GM21528 (cell line): Measurements from ENCODE around the gene SLC25A48.
"Not testable (repeated sequence)": the region's sequence is repeated elsewhere in the genome, so short reads cannot be mapped to it uniquely, and the experiment has no call there.

Source experiments
- ATAC-seq: cut with Tn5 transposase; IDR thresholded peaks from one replicate; pipeline ENCODE4 v1.9.1; 2021; ENCODE audit warnings: mild to moderate bottlenecking, moderate library complexity; ENCODE audit not compliant: unreplicated experiment, low FRiP score

Gene SLC25A48

DNA sequence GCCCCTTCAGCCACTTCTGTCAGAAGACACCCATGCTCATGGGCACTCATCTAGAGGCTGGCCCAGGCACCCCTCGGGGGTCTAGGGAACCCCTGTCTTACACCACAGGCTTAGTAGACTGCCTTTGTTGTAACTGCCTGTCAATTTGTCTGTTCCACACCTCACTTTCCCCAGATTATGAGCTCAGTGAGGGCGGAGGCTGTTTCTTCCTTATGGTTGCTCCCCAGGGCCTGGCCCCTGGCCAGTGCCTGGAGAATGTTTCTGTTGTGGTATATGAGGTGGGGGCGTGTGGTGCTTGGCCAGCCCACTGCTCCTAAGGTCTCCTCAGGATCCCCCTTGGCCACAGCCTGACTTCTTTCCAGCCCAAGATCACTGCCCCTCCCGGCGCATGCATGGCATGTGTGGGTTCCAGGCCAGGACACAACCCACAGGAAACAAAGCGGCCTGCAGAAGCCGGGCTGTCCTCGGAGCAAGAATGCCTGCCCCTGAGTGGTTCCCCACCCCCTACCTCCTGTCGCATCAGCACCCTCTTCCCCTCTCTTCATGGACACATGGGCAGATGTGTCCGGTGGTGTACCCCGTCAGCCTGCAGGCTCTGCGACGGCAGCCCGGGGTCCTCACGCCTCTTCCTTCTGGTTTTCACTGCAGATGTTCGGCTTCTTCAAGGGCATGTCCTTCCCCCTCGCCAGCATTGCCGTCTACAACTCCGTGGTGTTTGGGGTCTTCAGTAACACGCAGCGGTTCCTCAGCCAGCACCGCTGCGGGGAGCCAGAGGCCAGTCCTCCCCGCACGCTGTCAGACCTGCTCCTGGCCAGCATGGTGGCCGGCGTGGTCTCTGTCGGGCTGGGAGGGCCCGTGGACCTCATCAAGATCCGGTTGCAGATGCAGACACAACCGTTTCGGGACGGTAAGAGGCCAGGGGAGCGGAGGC is 17.7 kb downstream of the SLC25A48 start:
- ATAC-seq = no peak

DNA sequence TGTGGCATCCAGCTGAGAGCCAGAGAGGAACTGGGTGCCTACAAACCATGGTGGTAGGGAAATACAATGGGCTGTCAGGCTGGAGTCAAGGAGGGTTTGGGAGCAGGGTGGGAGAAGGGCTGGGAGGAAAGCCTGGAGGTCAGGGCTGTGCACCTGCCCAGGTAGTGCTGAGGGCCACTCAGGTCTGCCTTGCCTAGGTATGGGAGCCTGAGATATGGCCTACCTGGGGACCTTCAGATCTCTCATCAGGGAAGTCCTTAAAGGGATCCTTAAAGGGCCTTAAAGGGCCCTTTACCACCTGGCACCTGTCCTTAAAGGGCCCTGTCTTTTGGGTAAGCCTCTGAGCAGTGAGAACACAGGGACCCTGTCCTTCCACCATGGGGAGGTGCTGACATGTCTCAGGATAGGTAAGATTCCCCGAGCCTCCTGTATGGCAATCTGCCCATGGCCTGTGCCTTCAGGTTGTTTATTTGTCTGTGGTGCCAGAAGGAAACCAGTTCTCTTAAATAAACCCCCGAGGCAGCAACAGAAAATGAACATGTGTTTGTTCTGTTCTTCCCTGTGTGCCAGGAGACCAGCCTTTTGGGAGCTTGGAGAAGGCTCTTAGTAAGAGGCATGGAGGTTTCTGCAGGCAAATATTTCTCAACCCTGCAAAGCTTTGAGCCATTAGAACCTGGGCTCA is 23.3 kb downstream of the SLC25A48 start:
- ATAC-seq = no peak

GRCh38 chr5:135859186-135859585 is 24.7 kb downstream of the SLC25A48 start:
- ATAC-seq = not testable (repeated sequence)

- ATAC-seq = no peak
Observed at GRCh38 chr5:135859641-135860040, 25.2 kb downstream of the SLC25A48 start.

DNA sequence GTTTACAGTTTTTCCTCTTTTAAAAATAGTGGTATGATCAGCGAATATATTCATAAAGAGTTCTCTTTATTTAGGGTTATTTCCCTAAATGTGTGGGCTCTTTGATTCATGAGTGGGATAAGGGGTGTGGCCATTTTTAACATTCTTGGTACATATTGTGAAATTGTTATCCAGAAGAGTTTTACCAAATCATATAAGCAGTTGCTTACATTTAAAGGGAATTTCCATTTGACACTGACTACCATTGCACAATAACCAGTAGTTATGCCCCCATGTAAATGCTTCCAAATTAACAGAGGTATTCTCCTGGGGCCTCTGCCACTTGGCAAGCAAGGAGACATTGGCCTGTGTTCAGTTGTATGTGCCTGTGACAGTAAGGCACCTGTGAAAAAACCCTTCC is 27.2 kb downstream of the SLC25A48 start:
- ATAC-seq = no peak

- ATAC-seq = no peak
Observed at GRCh38 chr5:135862086-135862485, 27.6 kb downstream of the SLC25A48 start.

GRCh38 chr5:135862744-135863143 is 28.3 kb downstream of the SLC25A48 start:
- ATAC-seq = no peak

- ATAC-seq = no peak
Observed at GRCh38 chr5:135864503-135865435, 30.3 kb downstream of the SLC25A48 start.

GRCh38 chr5:135866016-135866415 is 31.6 kb downstream of the SLC25A48 start:
- ATAC-seq = no peak

GRCh38 chr5:135867599-135867998 is 33.1 kb downstream of the SLC25A48 start:
- ATAC-seq = no peak

DNA sequence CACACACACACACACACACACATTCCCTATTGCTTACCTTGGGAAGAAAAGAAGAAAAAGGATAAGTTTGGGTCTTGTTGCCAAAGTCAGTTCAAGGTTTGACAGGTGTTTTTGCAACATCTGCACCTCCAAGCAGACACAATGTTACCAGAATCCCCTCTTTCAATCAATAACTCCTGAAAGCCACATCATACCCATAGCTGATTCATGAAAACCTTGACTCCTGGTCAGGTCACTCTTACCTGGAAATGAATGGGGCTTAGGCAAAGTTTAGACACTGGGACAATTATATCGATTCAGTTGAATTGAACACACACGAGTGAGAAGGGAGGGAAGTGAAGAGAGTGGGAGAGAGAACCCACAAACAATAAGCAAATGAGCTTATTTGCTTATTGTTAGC is 34.2 kb downstream of the SLC25A48 start:
- ATAC-seq = no peak

DNA sequence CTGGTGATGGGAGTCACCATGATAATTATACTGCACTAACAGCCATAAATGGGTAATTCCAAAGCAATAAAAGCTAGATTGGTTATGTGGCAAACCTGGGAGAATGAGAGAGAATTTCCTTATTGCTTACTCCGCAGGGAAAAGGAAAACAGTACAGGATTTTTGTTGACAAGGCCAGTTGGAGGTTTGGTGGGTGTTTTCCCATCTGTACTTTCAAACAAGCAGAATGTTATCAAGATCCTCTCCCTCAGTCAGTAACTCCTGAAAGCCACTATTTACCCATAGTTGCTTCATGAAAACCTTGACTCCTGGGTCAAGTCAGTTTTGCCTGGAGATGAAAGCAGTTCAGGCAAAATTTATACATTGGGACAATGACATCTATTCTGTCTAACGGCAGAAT is 34.8 kb downstream of the SLC25A48 start:
- ATAC-seq = no peak

DNA sequence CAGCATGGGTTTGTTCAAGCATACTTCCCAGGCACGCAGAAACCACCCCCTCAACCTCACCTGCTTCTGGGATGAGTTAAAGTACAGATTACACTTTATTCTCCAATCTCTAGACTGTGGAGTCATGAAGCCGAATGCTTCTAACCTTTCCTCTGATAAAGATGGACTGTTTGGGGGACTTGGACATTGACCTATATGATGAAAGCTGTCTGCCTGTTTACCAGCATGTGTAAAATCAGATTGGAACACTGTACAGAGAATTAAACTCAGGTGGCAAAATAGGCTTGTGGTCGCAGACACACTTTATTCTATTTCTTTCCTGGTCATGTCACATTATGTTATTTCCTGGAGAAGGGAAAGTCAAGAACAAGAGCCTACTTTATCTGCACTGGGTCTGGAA is 35.5 kb downstream of the SLC25A48 start:
- no peak for ATAC-seq

GRCh38 chr5:135871268-135871915 is 36.9 kb downstream of the SLC25A48 start:
- no peak for ATAC-seq

- no peak for ATAC-seq
Observed at GRCh38 chr5:135873831-135874230, 39.4 kb downstream of the SLC25A48 start.

DNA sequence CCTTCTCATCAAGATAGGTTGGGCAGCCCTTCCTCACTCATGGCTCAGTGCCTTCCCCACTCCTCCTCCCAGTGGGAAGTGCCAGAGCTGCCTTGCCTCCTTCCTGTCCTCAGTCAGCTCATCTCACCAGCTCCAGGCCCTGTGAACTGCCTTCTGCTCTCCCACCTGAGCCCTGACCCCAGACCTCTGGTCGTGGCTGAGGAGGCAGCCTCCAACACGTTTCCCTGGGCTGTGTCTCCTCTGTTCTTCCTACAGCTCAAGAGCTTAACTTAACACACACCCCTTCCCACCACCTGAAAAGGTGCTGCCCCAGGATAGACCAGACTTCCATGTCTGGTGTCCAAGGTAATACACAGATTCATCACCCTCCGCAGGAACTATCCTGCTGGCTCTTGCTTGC is 40.0 kb downstream of the SLC25A48 start:
- no peak for ATAC-seq

DNA sequence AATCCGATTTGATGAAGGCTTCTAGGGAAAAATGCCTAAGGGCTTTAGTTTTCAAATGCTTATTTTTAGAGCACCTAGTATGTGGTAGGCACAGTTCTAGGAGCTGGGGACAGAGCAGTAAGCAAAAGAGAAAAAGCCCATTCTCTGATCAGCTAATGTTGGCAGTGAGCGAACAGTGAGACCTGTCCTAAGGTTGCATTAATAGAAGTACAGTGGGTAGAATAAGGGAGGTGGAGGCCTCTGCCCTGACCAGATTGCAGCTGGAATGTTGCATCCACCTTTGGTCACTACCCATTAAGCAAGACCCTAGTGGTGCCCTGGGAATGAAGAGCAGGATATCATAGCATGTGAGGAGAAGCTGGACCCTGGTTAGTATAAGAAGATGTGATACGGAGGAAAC is 41.1 kb downstream of the SLC25A48 start:
- no peak for ATAC-seq

GRCh38 chr5:135876146-135876545 is 41.7 kb downstream of the SLC25A48 start:
- no peak for ATAC-seq

- no peak for ATAC-seq
Observed at GRCh38 chr5:135877570-135878155, 43.2 kb downstream of the SLC25A48 start.

DNA sequence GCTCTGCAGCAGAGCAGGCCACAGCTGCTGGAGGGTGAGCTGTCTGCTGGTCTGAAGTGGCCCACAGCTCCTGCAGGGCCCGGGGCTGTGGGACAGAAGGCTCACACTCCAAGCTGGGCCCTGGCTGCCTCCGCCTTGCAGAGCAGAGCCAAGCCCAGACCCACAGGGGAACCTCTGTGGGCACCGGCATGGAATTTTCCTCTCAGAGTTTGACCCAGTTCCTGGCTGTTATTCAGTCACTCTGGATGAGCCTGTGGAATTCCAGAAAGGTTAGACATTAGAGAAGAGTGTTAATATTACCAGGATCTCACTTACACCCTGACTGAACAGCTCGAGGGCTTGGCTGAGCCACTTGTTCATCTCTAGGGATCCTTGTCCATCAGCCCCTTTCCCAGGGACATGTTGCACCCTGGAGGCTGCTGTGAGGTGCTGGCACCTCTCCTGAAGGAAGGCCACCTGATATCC is 43.7 kb downstream of the SLC25A48 start:
- no peak for ATAC-seq
